IPS-11a (cell line): ENCODE data around the gene PSMB5.
A peak's percentile ranks its signal among the peaks of the same experiment; 100 is the strongest.

Source experiments
- H3K4me3 ChIP-seq: one replicate; pipeline ENCODE4 v1.5.1; 2013; ENCODE audit warnings: low read depth, low read length, control low read depth

PSMB5 gene

DNA sequence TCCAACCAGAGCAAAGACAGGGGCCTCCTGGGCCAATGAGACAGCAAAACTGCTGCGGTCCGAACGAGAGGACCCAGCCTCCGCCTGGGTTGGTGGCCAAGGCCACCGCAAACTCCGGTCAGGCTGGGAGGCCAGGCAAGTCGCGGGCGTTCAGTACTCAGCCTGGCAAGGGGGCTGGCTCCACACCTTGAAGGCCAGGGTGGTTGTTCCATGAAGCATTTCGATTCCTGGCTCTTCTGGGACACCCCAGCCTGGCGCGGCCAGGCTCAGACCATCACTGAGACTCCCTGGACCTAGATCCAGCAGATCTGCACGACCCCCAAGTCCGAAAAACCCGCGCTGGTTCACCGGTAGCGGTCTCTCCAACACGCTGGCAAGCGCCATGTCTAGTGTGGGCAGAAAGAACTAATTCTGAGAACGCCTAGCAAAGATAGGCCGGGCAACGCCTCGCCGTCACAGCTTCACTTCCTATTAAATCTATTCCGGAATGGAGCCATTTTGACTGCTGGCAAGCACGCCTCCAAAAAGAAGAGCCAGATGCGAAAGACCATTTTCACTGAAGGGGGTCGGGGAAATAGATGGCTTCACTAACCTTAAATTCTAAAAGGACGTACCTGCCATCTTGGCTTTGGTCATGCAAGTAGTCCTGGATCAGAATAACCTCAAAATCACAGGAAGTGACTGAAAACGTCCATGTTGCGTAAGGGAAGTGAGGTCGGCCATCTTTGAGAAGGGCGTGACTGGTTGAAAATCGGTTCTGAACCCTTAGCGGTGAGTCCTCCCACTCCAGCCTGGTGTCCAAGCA is at the start of gene PSMB5:
PSMB5 (minus strand) TSS at position 403 of the 805 bp plus-strand sequence; CDS start at position 384, 19 bp downstream.
- H3K4me3 ChIP-seq = peak within 1 kb of the TSS; percentile 98

GRCh38 chr14:23080474-23080873 is 45.8 kb upstream of the PSMB5 start:
- H3K4me3 ChIP-seq = no peak overlapping the region

GRCh38 chr14:23079716-23080115 is 45.0 kb upstream of the PSMB5 start:
- no peak overlapping the region for H3K4me3 ChIP-seq

- no peak overlapping the region for H3K4me3 ChIP-seq
Measured at GRCh38 chr14:23078692-23079116, 44.0 kb upstream of the PSMB5 start.

- H3K4me3 ChIP-seq = no peak overlapping the region
Measured at GRCh38 chr14:23077962-23078361, 43.3 kb upstream of the PSMB5 start.

- no peak overlapping the region for H3K4me3 ChIP-seq
Measured at GRCh38 chr14:23076785-23077408, 42.2 kb upstream of the PSMB5 start.

DNA sequence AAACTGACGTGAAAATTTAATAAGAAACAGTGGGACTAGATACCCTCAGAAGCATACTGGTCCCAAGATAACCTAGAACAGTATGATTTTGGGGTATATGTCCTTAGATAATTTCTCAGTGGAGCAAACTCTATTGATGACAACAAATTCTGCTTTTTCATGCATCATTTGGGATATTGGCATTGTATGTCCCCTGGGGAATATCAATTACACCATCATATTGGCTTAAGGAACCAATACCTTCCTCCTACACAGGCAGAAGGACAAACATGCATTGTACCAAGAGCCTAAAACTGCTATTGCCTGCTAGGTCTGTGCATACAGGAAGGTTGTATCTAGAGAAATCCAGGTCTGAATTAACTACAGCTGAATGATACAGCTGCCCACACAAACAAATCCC is 40.2 kb upstream of the PSMB5 start:
- H3K4me3 ChIP-seq = no peak overlapping the region

- H3K4me3 ChIP-seq = no peak overlapping the region
Measured at GRCh38 chr14:23071921-23072539, 37.3 kb upstream of the PSMB5 start.

DNA sequence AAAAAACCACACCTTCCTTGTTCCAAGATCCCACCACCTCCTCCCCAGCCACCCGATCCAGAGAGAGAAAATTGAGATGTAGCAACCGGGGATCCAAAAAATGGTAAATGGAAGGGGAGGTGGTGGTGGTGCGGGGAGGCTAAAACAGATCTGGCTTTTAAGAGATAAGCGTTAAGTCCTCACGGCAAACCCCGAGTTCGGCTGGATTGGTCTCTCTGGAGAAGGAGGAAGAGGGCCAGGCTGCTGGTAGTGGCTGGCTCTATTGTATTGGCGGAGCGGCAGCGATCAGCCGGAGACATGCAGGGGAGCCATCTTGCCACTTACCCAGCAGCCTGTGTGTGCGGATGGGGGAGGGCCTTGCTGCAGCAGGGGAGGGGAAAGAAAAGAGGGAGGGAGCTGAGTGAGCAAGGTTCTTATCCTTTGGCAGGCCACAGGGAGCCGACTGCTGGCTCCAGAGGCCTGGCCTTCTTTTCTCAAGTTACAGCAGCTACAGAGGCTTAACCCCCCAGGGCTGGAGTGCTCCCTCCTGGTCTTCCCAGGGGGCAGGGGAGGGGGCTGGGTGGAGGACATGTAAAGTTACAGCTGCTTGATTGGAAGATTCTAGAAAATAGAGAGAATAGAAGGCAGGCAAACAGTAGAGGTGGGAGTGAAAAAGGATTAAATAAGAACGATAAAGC is 36.7 kb upstream of the PSMB5 start:
- H3K4me3 ChIP-seq = peak overlapping the region; percentile 96

GRCh38 chr14:23070262-23071129 is 35.8 kb upstream of the PSMB5 start:
- peak overlapping the region; percentile 96 for H3K4me3 ChIP-seq

GRCh38 chr14:23069413-23069806 is 34.7 kb upstream of the PSMB5 start:
- no peak overlapping the region for H3K4me3 ChIP-seq

DNA sequence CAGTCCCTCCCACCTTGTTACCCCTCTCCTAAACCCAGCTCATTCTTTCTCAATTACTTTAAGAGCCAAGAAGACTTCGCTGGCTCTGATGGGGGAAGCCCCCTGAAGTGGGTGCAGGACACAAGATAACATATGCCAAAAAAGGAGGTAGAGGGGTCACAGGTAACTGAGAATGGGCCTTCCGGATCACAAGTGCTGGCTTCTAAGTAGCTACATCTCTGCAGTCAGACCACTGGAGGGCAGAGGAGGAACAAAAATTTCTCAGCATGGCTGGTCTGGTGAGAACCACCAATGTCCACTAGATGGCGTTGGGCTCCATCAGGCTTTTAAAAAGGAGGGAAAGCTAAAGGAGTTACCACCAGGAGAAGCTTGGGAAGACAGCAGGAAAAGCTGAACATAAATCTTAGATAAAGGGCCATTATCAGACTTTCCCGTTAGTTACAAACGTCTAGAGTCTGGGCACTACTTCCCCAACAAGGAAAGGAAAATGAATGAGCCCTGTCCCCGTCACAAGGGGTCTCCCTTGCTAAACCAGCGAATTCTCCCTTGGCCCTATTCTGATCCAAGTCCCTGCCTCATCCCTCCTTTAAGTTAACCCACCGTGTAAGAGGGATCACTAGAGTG is 34.2 kb upstream of the PSMB5 start:
- H3K4me3 ChIP-seq = no peak overlapping the region

DNA sequence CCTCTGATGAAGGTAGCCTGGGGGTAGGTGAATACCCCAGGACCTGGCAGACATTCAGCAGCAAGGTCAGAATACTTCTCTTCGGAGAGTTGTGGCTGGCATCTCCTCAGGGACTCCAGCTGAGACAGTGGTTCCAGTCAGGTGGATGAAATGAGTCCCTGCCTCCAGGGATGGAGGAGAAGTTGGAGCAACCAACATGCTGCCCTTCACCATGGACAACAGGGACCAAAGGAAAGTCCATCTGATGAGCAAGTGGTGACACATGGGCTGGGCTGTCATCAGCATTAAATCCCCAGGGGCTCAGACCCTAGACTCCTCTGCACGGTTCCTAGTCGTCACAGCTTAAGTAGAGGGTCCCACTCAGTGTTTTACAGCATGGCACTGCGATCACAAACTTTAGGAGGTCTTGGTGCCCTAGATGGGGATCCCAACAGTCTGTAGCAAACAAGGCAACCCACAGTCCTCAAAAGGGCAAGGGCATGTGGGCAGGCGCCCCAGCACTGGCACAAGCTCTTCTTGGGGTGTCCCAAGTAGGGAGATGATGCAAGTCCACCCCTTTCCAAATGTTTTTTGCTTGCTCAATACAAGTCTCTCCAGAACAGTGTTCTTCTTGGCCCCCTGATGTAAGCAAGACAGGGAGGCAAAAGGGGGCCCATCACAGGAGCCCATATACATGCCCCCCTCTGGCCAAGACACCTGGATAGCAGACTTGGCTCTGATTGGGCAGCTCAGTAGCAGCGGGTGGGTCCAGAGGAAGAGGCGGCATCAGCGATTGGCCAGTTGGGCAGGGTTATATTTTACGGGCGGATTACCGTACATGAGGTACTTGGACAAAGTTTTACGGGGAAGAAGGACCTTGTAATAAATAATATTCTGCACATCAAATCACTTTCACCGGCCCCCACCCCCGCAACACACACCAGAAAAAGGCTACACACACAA is 33.4 kb upstream of the PSMB5 start:
- no peak overlapping the region for H3K4me3 ChIP-seq

DNA sequence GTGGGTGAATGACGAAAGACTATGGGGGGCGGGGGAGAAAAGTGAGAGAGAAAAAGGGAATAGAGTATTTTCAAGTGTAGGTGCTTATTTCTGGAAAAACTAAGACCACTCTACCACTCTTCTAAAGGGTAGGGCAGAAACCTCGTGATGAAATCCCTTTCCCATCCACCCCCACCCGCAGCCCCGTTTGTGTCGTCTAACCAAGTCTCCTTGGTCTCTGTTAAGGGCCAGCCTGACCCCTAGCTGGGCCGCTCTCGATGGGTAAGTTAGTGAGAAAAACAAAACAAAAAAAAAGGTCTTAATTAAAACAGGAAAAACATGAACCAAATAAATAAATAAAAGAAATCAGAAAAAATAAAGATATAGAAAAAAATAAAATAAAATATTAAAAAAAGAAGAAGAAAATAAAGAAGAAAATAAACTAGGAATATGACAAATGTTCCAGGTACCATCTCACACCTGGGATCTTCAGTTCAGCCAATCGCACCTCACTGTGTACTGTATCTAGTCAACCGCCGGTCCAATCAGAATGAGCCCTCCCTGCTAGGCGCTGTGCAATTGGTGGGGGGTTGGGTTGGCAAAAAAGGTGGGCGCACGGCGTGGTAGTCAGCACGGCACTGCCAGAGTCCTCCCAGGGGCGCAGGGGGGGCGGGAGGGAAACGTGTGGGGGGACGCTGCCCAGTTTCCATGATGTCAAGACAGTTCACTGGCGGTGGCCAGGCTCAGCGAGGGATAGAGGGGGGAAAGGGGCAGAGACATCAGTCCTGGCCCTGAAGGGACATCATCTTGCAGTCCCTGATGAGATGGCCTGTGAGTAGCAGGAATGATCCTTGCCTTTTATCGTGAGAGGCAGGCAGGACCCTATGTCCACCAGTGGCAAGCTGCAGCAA is 32.4 kb upstream of the PSMB5 start:
- no peak overlapping the region for H3K4me3 ChIP-seq

DNA sequence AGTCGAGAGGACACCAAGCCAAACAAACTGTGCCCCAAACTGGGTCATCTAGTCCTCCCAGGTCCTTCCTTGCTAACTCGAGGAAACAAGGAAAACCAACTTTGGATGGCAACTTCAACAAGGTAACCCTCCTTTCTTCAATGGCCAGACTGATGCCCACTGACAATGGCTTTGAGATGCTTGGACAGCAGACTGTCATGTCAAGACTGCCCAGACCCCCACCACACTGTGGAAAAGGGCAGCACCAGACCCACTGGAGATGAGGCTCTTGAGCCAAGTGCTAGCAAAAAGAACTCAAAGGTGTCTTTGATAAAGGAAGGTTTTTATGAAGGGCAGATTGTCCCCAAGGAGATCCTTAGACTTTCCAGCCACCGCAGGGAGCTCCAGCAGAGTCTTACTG is 31.7 kb upstream of the PSMB5 start:
- H3K4me3 ChIP-seq = no peak overlapping the region

DNA sequence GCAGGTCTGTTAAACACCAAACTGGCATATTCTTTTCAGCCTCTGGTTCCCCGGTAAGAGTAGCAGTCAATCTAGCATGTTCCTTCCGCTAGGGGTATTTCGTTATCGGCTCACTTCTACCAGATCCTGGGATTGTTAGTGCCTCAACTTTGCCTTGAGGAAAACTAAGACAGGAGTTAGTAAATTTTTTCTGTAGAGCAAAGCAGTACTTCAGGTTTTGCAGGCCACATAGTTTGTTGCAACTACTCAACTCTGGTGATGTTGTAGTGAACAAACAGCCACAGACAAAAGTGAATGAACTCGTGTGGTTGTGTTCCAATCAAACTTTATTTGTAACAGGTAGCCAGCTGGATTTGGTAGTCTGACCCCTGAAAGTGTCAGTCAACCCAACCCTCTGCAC is 28.9 kb upstream of the PSMB5 start:
- H3K4me3 ChIP-seq = no peak overlapping the region

DNA sequence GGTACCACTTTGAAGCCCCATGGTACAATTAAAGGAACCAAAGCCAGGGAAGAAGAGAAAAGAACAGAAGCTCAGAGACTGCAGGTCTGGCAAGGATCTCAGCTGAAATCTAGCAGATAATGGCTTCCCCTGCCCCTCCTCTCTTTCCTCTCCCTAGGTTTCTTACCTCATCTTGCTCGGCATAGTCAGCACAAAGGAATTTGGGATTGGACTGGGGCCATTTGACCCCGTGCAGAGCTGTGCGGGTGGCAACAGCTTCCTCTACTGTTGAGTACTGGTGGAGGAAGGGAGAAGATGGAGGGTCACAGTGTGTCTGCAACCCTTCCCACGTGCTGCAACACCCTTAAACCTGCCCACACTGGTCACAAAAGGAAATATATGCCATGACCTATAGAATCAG is 27.3 kb upstream of the PSMB5 start:
- no peak overlapping the region for H3K4me3 ChIP-seq
